Transverse colon (tissue), 1 donor: ENCODE data around the gene SPINK5.

ENCODE experiments used
- EP300 ChIP-seq: sonication (generic); formaldehyde crosslinking; IDR thresholded peaks from one replicate; pipeline ENCODE4 v1.6.1; 2017; ENCODE audit warnings: antibody characterized with exemption, low read depth
- POLR2A ChIP-seq: fragments of 450-650 bp; IDR thresholded peaks from one replicate; pipeline ENCODE4 v1.6.1; 2016; ENCODE audit warnings: antibody characterized with exemption, mild to moderate bottlenecking, moderate library complexity

GRCh38 chr5:148140846-148141245, 77.1 kb downstream of the SPINK5 start:
- TF ChIP-seq POLR2A = no peak
- TF ChIP-seq EP300 = no peak
